GM19193 (cell line): ENCODE measurements around the gene IL17RC.

Source experiments
- POLR2A ChIP-seq: IDR thresholded peaks from 4 replicates; pipeline ENCODE4 v1.6.1; 2011; ENCODE audit not compliant: insufficient read depth, insufficient read length; ENCODE audit errors: extremely low read depth

The IL17RC gene

DNA sequence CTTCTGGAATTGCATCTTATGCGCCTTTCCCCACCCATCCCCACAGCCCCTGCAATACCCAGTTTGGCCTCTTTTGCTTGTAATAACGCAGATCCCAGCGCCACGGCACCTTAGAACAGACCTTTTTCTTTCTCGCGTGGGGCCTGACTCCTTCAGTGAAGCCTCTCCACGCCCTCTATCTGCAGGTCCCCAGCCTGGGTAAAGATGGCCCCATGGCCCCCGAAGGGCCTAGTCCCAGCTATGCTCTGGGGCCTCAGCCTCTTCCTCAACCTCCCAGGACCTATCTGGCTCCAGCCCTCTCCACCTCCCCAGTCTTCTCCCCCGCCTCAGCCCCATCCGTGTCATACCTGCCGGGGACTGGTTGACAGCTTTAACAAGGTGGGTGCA lies 17.3 kb downstream of the IL17RC start:
- TF ChIP-seq POLR2A = no peak

DNA sequence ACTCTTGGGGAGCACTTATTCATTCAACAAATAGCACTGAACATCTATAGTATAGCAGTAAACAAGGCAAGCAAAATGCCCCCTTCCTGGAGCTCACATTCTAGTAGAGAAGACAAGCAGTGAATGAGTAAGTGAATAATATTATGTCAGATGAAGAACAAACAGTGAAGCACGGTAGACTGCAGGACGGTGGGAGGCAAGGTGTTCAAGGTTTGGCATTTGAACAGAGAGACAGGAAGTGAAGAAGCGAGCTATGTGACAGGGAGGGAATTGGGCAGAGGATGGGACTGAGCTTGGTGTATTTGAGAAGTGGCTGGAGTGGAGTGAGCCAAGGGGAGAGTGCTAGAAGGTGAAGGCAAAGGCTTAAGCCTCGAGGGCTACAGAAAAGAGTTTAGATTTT lies 18.1 kb downstream of the IL17RC start:
- TF ChIP-seq POLR2A = no peak

DNA sequence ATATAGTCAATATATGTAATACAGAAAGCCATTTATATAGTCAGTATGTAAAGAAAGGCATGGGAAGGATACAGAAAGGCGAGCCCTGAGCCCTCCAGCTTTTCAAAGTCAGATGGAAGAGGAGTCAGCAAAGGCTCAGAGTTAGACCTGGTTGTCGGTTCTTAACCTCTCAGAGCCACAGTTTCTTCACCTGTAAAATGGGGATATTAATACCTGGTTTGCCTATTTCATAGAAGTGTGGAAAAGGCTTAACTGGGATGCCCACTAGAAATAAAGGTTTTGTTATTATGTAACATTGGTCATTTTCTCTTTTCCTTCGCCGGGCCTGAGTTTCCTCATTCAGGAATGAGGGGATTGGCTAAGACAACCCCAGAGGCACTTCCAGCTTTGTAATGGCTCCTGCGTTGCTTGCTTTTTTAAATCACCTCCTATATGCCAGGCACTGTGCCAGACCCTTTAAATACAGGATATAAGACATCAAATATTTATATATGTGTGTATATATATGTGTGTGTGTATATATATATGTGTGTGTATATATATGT lies 19.1 kb downstream of the IL17RC start:
- TF ChIP-seq POLR2A = no peak

DNA sequence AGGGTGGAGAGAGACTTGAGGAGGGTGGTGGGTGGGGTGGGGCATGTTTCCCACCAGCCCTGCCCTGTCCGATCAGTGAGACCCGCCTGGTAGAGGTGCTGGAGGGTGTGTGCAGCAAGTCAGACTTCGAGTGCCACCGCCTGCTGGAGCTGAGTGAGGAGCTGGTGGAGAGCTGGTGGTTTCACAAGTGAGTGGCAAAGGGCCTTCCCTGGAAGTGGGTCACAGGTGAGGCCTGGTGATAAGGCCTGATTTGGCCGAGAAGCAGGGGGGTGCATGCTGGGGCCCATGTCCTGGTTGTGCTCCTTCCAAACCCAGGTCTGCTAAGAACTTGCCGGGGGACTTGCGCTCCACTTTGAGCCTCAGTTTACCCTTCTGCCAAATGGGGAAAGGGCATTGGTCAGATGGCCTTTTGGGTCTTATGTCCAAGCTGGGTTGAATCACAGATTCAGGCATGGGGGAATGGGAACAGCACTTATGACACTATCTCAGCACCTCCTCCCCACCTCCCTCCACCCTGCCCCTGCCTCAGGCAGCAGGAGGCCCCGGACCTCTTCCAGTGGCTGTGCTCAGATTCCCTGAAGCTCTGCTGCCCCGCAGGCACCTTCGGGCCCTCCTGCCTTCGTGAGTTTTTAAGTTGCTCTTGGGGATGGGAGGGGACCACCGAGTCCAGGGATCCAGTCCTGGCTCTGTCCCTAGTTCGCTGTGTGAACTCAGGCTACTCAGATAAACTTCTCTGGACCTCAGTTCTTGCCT lies 20.8 kb downstream of the IL17RC start:
- TF ChIP-seq POLR2A = no peak

DNA sequence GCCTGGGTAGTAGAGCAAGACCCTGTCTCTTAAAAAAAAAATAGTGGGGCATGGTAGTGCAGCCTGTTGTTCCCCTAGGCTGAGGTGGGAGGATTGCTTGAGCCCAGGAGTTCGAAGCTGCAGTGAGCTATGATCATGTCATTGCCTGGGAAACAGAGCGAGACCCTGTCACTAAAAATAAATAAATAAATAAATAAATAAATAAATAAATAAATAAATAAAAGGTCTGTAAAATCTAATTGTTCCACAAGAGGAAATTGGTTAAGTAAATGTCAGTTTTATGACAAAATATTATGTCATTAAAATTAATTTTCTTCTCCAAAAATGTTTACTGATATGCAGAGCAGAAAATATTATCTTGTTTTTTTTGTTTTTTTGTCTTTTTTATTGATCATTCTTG lies 22.1 kb downstream of the IL17RC start:
- TF ChIP-seq POLR2A = no peak

DNA sequence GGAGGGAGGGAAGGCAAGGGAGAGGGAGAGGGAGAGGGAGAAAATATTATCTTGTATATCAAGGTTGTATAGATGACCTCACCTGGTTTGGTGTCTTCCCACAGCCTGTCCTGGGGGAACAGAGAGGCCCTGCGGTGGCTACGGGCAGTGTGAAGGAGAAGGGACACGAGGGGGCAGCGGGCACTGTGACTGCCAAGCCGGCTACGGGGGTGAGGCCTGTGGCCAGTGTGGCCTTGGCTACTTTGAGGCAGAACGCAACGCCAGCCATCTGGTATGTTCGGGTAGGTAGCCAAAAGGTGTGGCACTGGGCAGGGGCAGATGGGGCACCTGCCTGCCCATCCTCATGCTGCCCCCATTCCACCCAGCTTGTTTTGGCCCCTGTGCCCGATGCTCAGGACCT lies 23.8 kb downstream of the IL17RC start:
- TF ChIP-seq POLR2A = no peak

DNA sequence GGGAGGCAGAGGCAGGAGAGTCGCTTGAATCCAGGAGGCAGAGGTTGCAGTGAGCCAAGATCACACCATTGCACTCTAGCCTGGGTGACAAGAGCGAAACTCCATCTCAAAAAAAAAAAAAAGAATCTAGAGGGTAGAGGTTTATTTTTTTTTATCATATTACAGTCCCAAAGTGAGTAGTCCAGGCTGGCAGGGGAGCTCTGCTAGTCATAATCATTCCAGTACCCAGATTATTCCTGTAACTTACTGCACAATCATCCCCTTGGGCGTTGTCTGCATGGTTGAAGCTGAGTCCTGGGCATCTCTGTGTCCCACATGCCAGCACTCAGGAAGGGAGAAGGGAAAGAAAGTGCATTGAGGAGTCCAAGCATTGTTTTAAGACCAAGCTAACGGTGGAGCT lies 25.3 kb downstream of the IL17RC start:
- TF ChIP-seq POLR2A = no peak

DNA sequence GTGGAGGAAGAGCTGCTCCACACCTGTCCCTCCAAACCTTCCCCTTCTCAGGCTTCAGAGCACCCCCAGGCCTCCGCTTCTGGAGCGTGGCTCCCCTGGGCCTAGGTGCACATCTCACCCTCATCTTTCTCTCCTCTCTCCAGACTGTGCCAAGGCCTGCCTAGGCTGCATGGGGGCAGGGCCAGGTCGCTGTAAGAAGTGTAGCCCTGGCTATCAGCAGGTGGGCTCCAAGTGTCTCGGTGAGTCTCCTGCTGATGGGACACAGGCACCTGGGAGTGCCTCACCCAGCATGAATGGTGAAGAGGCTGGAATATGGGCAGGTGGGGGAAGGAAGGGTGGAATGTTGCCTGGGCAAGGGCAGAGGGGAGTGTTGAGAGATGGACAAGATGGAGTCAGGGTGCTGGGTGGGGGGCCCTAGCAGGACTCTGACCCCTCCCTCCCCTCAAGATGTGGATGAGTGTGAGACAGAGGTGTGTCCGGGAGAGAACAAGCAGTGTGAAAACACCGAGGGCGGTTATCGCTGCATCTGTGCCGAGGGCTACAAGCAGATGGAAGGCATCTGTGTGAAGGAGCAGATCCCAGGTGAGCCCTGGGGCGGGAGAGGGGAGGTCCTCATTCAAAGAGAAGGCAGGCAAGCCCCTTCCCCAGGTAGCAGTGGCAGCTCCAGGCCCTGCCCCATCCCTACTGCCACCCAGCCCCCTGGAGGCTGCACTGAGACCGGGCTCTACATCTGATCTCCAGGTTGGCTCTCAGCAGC lies 26.2 kb downstream of the IL17RC start:
- TF ChIP-seq POLR2A = no peak

DNA sequence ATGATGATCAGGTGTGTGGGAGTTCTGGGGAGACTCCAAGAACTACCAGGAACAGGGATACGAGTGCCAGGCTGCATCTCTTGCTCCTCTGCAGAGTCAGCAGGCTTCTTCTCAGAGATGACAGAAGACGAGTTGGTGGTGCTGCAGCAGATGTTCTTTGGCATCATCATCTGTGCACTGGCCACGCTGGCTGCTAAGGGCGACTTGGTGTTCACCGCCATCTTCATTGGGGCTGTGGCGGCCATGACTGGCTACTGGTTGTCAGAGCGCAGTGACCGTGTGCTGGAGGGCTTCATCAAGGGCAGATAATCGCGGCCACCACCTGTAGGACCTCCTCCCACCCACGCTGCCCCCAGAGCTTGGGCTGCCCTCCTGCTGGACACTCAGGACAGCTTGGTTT lies 27.4 kb downstream of the IL17RC start:
- TF ChIP-seq POLR2A = no peak

DNA sequence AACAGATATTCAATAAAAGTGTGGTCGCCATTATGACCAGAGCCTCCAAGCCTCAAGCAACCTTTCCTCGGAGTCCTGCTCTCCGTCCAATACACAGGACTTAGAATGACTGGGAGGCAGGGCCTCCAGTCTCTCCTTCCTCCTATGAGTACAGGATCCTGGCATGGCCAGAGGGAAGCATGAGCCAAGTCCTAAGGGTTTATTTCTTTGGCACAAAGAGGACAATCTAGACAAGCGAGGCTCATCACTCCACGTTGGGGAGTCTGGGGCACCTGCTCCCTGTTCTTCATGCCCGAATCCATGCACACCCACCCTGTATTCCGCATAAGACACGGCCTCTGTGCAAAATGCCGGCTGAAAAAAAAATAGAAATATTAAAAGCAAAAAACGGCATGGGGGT lies 28.5 kb downstream of the IL17RC start:
- no peak for TF ChIP-seq POLR2A

DNA sequence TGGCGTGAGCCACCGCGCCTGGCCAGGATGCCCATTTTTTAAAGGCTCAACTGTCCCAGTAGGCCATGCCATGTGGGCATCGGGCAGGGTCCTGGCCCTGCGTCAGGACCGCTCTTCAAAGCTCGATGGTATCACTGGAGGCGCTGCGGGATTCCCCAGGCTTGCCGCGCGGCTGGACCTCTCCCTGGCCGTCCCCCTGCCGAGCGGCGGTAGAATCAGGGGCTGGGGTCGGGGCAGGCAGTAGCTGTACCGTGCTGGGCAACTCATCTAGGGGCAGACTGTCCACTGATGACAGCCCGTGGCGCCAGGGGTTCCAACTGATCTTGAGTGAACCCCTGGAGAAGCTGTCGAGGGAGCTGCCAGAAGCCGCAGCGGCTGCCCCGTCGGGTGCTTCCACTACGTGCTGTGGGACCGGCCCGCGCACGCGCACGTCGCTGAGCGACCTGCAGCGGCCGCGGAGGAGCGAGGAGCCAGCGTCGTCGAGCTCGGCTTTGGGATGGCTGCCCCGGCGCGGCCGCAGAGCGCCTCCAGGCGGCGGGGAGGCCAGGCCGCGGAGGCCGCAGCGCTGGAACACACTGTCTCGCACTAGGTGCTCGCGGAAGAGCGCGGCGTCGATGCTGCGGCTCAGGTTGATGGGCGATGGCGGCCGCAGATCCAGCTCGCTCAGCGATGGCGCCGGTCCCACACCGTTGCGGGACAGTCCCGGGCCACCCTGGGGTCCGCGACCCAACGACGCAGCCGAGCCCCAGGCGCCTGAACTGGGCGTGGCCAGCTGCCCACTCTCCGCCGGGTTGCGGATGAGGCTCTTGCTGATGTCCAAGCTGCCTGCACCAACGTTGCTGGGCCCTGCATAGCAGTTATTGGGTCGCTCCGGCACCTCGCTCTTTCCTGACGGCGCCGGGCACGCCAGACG lies 29.5 kb downstream of the IL17RC start:
- TF ChIP-seq POLR2A = peak; percentile 48

DNA sequence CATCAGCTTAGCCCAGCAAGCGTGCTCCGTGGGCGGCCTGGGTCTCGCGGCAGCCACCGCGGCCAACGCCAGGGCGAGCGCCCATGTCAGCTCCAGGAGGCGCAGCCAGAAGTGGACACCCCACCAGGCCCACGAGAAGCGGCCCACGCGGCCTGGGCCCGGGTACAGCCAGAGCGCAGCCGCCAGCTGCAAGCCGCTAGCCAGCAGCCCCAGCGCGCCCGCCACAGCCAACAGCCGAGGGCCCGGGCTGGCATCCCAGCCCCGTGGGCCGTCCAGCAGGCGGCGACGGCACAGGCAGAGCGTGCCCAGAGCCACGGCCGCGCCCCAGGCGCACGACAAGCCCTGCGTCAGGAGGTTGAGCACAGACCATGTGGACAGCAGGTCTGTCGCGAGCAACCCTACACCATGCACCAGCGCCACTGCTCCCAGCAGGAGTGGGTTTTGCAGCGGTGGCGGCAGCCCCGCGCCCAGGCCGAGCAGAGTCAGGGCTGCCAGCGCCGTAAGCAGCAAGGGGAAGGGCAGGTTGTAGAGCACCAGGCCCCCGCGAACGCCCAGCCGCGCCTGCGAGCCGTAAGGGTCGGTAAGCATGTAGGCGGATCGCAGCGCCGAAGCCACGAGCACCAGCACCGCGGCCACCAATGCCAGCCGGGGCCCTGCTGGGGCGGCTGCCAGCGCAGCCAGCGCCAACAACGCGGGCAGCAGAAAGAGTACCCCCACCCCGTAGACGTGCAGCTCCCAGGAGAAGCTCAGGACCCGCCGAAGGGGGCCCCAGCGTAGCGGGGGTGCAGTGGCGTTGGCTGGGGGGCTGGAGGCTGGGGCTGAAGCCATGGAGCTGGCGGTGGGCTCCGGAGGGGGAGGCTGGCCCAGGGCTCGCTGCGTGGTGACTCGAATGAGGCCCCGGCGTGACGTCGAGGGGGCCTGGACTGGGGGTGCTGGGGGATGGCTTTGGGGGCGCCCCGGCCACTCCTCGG lies 30.4 kb downstream of the IL17RC start:
- no peak for TF ChIP-seq POLR2A

DNA sequence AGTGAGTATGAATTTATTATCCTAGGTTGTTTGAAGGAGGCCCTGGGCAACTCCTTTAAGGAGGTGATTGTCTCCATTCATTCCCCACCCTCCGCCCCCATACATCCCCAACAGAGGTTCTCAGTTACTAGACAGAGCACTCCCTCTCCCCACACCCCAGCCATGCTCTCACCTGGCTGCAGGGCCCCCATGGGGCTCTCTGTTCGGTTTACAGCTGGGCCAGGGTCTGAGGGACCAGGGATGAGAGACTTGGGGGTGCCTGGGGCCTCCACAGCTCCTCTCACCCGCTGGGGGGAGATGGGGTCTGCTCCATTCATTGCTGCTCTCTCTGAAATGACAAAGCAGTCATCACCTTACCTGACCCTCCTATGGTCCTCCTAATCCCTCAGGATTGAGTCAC lies 31.7 kb downstream of the IL17RC start:
- TF ChIP-seq POLR2A = no peak

DNA sequence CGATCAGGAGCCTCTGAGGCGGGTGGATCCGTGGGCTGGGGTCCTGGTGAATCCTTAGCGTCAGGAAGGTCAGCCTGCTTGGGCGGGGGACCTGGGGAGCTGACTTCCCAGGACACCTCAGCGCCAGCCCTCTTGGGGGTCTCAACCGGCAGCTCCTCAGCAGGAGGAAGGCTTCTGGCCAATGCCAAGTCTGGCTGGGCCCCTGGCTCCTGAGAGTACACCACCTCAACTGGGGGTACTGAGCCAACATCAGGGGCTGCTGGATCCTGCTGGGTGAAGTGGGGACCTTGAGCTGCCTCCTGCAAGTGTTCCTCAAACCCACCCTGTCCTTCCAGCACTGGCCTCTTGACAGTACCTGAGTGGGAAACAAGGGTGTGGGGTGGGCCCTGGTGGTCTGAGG lies 32.2 kb downstream of the IL17RC start:
- TF ChIP-seq POLR2A = no peak
